ENCODE measurements around the gene CARS1.

The CARS1 gene

DNA sequence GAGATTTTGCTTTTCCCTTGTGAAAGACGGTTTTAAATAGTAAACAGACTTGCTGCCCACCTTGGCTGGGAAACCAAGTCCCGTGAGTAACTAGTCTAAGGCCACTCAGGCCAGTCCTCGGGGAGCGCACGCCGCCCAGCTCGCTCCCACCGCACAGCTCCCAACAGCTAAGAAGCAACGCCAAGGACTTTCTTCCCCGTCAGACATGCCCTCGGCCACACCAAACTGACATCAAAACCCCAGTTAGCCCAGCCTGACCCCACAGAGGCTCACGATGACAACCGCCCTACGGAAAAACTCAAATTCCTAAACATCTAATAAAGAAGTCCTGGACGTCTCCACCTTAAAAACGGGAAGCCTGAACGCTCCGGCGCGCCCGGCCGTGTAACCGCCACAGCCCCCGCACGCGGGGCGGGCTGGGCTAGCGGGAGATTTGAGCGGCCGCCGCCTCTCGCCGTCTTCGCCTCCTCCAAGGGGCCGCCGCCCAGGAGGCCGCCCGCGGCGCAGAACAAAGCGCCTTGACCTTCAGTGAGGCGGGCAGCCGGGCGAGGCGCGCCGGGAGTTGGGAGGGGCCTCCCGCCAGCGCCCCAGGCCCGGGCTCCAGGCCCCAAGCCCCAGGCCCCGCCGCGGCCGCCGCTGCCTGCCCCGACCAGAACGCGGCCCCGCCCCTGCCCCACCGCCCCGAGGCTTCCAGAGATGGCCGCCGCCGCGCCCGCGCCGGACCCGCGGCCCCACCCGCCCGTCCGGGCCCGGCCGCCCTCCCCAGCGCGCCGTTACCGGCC, 65.6 kb downstream of the CARS1 start:
- no peak for DNase-seq (ENCODE audit: low read depth)

DNA sequence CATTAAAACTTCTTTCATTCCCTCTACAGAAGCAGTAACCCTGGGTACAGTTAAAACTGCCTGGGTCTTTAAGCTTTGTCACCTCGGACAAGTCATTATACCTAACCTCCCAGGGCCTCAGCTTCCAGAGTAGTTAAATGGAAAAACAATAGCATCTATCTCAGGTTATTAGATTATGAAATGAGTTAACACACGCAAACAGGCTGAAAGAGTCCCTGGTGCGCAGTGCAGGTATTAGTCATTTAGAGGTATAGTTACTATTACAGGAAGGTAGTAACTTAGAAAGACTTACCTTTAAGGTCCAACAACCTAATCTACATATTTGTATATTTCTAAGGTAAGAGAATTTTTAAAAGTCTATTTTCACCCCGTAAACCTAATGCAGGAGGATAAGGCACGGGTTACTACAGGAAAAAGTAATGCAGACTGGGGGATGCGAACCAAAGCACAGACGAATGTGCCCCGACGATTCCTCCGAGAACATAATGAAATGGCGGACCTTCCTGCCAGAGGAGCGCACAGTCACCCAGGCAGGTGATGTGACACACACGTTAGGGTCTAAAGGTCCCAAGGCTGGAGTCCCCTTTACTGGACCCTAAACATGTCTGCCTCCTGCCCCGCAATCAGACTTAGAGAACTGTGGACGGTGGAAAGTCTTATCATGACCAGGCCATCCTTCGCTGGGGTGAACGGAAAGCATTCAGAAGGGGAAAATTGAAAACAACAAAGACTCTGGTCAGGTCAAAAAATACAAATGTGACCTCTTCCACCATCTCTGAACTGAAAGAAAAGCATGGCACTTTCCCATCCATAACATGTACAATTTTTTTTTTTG, 66.4 kb downstream of the CARS1 start:
- no peak for DNase-seq (ENCODE audit: low read depth)

DNA sequence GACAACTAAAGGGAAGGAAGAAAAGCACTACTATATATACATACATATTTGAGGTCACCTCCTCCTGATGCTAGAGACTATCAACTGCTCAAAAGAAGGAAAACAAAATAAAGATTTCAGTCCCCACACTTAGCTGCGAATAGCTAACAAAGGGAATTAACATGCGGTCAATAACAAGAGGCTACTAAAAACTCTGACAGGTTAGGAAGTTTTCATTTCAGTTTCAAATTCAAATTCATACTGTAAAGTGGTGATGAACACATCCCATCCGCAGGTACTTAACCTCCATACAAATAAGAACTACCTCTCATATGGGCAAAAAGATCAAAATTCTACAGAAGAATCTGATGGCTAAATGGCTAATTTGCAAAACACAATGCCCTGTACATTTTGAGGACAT, 67.7 kb downstream of the CARS1 start:
- no peak for DNase-seq (ENCODE audit: low read depth)

DNA sequence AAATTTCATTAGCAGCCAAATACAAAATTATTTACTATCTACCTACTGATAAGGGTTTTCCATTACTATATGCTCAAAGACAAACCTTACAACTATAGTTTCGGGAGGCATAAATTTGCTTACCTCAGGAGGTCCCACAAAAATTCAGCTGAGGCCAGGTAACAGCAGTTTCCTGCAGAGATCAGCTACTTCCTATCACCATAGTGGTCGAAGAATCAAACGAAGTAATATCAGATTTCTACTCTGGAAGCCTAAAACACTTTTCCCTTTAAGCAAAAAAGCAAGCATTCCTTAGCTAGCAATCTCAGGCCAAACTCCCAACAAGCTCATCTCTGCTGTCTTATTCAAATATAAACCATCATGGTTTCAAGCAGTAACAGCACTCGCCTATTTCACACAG, 68.2 kb downstream of the CARS1 start:
- no peak for DNase-seq (ENCODE audit: low read depth)

DNA sequence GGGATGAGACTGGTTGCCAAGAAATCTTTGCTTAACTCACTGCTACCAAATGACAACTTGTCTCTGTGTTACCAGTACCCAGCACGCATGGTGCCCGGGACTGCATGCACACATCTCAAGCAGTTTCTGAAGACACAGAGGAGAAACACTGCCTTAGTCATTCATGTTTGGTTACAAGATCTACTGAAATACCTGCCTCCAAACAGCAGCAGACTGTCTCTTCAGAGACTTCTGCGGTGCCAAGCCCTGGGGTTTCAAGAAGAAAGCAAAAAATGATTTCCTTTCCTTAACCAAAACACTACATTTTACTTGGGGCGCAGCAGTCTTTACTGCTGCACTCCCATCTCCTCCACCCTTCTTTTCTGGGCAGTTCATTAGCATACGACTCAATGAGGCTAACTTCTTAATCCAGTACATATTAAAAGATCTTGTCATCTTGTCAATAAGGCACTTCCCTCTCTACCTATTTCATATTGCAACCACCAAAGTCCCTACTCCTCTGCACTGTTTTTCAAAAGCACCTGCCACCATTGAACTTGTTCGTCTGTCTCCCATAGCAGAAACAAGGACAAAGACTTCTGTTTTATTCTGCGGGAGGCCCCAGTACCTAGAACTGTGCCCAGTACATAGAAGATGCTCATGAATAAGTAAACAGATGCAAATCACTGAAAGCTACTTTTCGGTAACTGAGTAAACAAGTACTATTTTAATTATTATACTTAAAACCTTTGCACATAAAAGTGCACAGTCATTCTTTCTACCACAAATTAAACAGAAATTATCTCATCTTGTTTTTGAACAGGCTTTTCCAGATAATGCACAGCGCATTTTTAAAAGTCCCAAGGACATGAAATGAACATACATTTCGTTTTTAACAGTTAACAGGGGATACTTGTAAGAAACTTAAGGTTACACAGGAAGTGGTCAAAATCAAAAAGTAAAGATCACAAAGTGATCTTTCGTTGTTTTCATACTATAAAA, 69.1 kb downstream of the CARS1 start:
- DNase-seq (ENCODE audit: low read depth): no peak

DNA sequence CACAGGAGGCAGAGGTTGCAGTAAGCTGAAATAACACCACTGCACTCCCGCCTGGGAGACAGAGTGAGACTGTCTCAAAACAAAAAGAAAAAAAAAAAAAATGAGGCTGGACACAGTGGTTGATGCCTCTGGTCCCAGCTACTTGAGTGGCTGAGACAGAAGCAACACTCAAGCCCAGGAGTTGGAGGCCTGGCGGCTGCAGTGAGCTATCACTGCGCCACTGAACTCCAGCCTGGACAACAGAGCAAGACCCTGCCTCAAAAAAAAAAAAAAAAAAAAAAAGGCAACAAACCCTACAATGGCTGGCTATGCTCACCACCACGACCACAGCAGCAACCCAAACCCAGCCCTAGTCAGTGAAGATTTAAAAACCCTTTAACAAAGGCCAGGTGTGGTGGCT, 73.3 kb downstream of the CARS1 start:
- DNase-seq (ENCODE audit: low read depth): no peak

DNA sequence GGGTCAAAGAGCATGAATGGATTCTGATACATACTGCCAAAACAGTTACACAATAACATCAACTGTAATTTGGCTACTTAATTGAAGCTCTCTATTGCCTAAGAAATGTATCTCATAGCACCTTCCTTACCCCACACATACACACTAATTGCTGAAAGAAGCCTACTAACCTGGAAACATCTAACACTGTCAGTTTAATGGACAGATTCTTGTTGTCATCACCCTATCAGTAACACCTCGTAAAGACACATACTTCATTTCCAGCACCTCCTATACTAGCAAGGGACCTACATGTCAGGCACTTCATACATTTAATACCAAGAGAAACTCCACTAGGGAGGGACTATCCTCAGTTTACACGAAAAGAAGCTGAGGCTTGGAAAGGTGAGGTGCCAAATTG, 75.0 kb downstream of the CARS1 start:
- DNase-seq (ENCODE audit: low read depth): no peak

DNA sequence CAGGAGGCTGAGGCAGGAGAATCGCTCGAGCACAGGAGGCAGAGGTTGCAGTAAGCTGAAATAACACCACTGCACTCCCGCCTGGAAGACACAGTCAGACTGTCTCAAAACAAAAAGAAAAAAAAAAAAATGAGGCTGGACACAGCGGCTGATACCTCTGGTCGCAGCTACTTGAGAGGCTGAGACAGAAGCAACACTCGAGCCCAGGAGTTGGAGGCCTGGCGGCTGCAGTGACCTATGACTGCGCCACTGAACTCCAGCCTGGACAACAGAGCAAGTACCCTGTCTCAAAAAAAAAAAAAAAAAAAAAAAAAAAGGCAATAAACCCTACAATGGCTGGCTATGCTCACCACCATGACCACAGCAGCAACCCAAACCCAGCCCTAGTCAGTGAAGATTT, 76.1 kb downstream of the CARS1 start:
- DNase-seq (ENCODE audit: low read depth): no peak

DNA sequence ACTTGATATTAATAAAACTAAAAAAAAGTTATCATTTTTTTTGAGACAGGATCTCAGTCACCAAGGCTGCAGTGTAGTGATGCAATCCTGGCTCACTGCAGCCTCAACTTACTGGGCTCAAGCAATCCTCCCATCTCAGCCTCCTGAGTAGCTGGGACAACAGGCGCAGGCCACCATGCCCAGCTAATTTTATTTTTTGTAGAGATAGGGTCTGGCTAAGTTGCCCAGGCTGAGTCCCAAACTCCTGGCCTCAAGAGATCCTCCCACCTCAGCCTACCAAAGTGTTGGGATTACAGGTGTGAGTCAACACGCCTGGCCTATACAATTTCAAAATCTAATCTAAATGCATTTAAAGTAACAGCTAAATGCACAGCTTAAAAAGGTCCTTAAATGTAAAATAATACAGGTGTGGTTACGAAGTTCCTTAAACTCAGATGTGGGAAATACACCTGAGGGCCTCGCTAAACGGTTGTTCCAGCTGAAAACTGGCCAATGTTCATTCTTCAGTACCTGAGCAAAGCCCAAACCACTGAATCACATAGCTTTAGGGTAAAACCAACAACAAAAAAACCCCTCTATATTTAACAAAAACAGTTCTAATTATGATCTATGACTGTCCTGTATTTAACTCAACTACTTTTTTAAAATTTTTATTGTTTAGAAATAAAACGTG, 76.9 kb downstream of the CARS1 start:
- no peak for DNase-seq (ENCODE audit: low read depth)

DNA sequence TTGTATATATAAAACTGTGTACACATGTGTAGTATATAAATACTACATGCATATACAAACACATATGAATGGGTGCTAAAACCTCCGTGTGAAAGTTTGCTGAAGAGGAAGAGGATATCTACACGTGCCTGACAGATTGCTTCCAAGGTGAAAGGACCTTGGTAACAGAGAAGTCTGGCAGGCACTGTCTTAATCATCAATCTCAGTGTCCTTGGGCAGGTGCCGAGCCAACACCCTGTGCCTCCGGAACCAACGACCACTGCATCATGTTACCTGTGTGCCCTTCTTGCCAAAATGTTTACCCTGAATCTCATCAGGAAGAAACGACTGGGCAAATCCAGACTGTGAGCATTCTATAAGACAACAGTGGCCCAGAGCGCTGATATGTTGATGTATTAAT, 80.1 kb downstream of the CARS1 start:
- DNase-seq (ENCODE audit: low read depth): no peak

DNA sequence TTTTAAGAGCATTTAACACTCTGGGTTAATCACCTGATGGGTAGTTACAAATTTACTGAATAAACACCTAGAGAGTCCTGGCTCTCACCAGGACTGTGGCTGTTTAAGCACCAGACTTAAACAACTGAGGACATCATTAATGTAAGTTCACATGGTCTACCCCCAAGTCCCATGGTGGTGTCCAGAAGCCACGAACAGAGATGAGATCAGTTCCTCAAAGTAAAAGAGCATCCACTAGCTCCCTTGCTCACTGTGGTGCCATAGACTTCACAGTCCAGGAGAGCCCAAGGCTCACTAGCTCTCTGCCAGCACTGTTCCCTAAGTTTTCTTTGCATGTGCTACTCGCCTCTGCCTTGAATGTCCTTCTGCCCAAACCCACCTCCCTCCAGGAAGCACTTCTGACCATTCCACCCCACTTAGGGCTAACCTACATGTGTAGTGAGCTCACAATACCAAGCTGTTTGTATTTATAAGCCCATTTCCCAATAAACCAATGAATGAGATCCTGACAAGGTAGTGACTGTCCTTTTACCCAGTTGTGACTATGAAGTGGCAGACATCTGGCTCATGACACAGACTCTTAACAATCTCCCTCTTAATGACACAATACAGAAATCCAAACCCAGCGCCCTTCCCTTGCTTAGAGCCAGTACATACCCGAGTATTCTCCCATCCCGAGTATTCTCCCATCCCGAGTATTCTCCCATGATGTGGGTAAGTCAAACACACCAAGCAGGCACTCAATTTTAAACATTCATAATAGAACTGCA, 80.7 kb downstream of the CARS1 start:
- no peak for DNase-seq (ENCODE audit: low read depth)

DNA sequence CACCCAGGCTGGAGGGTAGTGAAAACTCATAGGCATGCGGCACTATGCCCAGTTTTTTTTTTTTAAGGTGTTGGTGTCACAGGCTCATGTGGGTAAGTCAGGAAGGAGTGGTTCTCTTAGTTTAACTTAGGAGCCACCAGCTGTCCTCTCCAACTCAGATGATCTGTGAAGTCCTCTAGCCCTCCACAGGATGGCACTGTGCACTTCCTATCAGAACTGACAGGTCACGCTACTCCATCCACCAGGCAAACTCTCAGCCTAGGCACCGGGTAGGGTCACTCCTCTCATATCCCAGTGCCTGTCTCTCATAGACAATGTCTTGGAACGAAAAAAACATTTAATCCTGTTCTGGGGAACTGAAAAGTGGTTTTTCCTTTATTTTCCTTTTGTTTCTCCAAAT, 81.6 kb downstream of the CARS1 start:
- DNase-seq (ENCODE audit: low read depth): no peak

DNA sequence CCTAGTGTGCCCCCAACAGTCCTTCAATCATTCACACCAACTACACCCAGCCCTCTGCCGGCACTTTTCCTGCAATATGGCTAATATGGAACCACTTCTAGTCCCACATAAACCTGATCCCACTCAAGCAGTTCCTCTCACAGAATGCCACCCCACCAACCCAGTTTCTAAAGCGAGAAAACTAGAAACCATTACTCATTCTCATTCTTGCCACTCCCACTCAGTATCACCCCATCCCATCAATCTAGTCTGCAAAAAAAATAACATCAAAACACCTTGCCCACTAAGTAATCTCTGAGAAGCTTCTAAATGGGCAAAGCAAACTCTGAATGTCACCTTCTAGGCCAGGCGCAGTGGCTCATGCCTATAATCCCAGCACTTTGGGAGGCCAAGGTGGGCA, 83.0 kb downstream of the CARS1 start:
- DNase-seq (ENCODE audit: low read depth): no peak

DNA sequence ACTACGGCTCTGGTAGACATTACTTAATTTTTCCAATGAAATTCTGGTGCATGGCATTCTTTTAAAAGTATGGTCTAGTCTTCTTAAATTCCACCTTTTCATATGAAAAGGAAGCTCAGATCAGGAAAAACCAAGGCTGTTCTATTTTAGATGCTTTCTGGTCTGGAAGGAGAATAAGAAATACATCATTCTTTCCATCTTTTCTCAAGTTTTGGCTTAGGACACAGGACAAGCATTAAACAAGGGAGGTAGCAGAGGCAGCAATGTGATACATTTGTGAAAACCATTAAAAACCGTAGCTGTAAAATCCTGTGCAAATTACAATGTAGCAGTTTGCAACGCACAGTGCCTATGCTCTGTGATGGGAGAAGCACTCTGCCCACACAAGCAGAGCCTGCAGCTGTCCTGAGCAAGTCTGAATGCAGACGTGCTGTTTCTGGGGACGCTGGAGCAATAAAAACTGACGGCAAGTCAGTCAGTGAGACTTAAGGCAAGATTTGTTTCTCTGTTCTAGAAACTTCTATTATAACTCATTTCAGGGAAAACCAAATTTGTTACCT, 88.8 kb downstream of the CARS1 start:
- no peak for DNase-seq (ENCODE audit: low read depth)

DNA sequence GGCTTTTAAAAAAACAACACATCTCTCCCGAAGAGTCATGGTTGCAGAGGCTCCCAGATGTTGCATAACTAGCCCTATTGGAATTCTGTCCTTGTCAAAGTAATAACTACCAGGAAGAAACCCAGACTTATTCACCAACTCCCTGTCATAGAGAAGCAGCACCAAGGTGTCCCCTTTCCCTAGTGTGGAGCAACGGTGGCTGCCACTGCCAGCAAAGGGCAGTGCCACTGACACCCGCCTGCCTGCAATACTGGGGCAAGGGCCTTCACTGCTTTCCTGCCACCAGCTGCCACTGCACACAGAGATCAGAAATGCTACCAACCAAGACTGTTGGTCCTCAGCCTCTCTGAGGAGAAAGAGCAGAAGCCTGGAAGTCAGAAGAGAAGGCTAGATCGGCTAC, 92.4 kb downstream of the CARS1 start:
- no peak for DNase-seq (ENCODE audit: low read depth)

DNA sequence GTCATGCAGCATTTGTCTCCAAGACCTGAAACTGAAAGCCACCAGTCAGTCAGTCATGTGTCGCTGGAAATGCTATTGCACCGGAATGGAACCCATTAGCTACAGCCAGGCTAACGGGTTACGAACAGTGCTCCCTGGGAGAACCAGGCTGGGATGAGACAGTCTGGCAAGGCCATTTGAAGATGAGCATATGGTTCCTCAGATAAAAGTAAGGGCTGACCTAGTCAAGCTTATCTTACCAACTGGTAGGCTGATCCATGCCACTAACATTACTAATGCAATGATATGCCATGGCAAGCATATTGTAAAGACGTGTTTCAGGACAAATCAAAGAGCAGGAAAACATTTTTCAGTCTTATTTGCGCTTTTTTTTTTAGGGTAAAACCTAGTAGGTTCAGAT, 93.5 kb downstream of the CARS1 start:
- DNase-seq (ENCODE audit: low read depth): no peak

DNA sequence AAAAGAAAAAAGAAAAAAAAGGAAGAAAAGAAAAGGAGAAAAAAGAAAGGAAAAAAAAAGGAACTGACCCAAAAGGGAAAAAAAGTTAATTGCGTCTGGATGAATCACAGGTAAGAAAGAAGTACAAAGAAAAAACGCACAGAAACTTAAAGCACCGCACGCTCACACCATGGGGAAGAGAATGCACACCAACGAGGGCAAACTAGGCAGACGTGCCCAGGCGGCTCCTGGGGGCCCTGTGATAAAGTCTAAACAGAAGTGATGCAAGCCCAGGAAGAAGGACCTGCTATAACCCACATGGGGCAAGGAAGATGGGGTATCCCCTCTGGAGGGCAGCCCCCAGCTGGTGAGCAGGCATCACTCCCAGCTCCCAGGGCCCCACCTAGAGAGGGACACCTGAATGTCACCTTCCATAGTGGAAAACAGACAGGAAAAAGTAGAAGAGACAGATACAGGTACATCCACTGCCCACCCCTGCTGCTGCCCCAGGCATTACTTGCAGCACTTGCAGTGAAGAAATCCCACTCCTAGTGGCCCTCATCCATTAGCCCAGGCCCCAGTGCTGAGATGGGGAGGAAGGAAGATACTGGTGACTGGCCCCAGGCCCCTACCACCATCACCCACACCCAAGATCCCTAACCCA, 94.0 kb downstream of the CARS1 start:
- no peak for DNase-seq (ENCODE audit: low read depth)

DNA sequence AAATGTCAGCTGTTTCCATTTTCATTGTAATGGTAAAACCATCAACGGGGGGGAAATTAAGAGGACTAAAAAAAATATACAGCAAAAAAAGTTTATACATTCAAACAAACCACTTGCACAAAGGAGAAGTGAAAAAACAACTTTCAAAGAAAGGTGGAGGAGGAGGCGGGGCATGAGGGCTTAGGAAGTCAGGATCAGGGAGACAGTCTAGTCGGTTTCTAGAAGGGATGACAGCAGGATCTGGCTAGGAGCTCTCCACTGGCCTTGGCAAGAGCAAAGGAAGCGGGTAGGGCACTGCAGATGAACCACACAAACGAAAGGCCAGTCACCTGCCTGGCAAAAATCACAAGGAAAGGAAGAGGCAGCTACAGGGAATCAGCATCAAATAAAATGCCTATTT, 96.1 kb downstream of the CARS1 start:
- no peak for DNase-seq (ENCODE audit: low read depth)

DNA sequence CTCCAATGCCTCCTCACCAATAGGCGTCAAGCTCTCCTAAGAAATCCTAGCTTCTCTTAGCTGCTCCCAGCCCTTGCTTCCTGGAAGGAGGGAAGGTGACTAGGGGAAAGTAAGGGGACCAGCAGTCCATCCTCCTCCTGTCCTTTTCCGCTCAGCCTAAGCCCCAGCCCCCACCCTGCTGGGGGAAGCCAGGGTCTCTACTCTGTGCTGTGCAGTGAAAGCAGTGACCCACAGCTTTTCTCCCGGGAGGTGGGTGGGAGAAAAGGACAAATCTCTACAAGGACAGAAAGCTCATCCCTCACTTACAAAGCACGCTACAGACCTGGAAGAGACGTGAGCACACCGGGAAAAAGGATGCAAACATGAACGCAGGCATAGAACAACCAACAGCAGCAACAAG, 97.1 kb downstream of the CARS1 start:
- DNase-seq (ENCODE audit: low read depth): no peak

DNA sequence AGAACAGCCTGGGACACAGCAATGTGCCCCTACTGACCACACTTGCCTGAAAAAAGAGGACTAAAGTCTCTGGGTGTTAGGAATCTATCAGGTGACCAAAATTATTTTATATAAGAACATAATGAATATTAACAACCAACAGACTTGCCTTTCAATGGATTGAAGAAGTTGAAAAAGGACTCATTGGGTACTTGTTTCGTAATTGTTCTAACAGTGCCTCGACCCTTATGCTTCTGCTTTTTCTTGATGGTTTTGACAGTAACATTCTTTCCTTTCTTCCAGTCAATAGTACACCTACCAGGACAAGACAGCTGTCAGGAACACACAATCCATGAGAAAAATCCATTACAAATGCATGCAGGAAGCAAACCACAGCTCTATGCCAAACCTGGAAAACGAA, 99.0 kb downstream of the CARS1 start:
- DNase-seq (ENCODE audit: low read depth): no peak
